Fibroblast of pulmonary artery (primary cell): ENCODE data around the gene REEP6.

Experiments used
- DNase-seq: peaks from one replicate; pipeline ENCODE4 v3.0.0-alpha.2; 2010; ENCODE audit warnings: low read depth
- H3K4me3 ChIP-seq: replicated peaks from 2 replicates; pipeline ENCODE4 v1.5.1; 2011; ENCODE audit warnings: low read depth, mild to moderate bottlenecking, control low read depth, low read length, moderate library complexity
- TF ChIP-seq, protein P1 (sequence below): IDR thresholded peaks from 2 replicates; pipeline ENCODE4 v1.5.1; 2011; ENCODE audit warnings: mild to moderate bottlenecking, control low read depth, low read length, inconsistent platforms; ENCODE audit errors: missing control alignments

The REEP6 gene

DNA sequence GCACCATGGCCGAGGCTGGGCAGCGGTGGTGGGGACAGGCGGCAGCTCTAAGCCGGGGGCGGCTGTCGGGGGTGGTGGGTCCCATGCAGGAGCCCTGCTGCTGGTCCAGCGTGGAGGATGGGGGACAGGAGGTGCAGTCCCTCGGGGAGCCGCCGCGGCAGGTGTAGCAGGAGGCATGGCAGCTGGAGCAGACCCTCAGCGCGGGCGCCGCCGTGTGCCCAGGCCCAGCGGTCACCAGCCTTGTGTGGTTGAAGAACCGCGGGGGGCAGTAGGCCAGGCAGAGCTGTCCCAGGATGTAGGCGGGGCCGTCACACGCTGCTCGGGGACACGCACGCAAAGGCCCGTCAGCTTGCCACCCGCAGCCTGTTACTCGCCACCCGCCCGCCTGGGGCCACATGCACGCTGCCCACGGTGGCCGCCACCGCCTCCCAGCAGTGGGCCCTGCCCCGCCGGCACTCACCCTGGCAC is 9.1 kb upstream of the REEP6 start:
- no peak overlapping the region for H3K4me3 ChIP-seq
- TF ChIP-seq, protein P1, sequence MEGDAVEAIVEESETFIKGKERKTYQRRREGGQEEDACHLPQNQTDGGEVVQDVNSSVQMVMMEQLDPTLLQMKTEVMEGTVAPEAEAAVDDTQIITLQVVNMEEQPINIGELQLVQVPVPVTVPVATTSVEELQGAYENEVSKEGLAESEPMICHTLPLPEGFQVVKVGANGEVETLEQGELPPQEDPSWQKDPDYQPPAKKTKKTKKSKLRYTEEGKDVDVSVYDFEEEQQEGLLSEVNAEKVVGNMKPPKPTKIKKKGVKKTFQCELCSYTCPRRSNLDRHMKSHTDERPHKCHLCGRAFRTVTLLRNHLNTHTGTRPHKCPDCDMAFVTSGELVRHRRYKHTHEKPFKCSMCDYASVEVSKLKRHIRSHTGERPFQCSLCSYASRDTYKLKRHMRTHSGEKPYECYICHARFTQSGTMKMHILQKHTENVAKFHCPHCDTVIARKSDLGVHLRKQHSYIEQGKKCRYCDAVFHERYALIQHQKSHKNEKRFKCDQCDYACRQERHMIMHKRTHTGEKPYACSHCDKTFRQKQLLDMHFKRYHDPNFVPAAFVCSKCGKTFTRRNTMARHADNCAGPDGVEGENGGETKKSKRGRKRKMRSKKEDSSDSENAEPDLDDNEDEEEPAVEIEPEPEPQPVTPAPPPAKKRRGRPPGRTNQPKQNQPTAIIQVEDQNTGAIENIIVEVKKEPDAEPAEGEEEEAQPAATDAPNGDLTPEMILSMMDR: no peak
- no peak for DNase-seq

DNA sequence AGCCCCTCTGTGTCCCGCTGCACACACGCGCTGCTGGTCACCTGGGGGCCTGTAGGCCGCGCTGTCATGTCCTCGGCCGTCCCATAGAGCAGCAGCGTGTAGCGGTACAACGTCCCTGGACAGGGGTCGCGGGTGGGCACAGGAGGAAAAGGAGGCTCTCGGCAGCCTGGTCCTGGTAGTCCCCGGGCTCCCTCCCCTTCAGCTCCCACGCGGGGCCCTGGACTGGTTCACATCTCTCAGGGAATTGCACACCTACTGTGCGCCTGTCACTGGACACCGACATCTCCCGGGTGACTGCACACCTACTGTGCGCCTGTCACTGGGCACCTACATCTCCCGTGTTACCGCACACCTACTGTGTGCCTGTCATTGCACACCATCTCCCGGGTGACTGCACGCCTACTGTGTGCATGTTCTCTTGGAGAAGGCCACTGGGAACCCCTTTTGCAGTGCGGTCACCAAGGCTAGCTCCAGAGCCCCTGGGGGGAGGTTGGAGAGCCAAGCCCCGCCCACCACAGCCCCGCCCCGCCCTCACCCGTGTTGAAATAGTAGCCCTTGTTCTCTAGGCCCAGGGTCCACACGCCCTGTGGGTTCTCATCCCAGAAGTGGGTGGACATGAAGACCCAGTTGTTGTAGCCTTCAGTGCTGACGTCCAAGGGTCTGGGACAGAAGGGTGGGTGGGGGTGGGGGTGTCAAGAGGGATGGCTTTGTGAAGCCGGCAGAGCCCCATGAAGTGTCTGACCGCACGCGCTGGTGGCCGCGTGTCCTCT is 8.4 kb upstream of the REEP6 start:
- DNase-seq: no peak
- no peak overlapping the region for H3K4me3 ChIP-seq
- TF ChIP-seq, protein P1: no peak

DNA sequence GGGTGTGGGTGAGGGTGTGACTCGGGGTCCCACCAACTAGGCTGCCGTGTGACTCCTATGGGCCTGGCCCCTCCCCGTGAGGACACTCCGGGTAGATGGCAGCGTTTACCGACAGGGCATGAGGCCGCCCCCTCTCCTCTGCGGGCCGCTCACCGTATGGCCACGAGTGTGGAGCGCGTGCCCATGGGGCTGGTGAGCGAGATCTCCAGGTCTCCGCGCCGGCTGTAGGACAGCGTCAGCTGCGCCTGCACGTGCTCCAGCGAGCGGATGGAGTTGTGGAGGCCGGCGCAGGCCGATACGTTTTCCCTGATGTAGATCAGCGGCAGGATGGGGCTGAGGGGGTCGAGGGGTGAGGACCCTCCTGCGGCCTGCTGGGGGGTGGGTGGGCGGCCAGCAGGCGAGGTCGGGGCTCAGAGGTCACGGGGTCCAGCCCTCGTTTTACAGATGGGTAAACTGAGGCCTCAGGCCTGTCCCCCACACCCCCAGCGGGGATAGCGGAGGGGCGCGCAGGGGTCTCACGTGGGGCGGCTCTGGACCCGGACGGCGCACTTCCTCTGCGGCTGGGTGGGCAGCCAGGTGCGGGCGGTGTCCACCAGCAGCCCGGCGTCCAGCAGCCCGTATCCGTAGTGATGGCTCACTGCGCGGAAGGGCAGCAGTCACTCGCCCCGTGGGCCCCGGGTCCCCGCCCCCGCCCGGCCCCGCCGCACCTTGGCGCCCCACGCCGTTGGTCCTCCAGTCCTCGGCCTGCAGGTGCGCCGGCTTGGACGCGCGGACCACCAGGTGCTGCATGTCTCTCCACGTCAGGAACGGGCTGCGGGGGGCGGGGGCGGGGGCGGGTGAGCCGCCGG is 7.6 kb upstream of the REEP6 start:
- TF ChIP-seq, protein P1: no peak
- H3K4me3 ChIP-seq: no peak overlapping the region
- no peak for DNase-seq

DNA sequence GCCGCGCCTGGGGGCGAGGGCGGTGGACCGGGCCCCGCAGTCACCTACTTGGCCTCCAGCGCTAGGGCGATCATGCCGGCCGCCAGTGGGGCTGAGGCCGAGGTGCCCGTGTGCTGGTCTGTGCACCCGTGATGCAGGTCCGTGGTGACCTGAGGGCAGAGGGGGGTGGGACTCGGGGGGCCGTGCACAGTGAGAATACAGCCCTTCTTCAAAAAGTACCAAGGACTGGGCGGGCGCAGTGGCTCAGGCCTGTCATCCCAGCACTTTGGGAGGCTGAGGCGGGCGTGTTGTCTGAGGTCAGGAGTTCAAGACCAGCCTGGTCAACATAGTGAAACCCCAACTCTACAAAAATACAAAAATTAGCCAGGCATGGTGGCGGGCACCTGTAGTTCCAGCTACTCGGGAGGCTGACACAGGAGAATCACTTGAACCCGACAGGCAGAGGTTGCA is 7.0 kb upstream of the REEP6 start:
- no peak overlapping the region for H3K4me3 ChIP-seq
- TF ChIP-seq, protein P1: no peak
- no peak for DNase-seq

DNA sequence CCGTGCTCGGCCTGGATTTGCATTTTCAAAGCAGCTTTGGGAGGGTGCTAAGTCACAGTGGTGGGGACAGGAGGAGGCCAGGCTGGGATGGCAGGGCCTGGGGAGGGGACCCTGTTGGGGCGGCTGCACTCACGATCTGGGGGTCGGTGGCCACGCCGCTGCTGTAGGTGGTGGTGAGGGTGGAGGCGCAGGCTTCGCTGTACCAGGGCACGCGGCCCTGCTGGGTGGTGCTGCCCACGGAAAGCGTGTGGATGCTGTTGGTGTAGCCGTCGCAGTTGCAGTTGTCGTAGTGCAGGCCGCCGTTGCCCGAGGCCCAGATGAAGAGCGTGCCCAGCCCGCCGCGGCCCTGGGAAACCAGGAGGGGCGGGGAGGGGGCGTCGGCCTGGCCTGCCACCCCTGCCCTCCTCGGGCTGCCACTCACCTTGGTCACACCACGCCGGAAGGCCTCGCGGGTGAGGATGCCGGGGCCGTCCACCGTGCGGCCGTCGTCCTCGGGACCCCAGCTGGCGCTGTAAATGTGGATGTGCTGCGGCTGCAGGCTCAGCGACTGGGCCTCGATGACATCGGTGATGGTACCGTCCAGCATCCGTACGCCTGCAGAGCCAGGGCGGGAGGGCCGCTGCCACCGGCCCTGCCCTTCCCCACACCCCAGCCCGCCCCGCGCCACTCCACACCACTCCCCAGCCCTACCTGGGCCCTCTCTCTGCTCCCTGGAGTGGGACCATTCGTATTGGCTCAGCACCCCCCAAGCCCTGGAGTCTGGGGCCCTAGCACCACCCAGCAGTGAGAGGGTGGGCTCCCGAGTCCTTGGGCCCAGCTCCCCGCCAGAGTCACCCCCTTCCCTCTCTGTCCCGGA is 4.0 kb upstream of the REEP6 start:
- TF ChIP-seq, protein P1: no peak
- H3K4me3 ChIP-seq: no peak overlapping the region
- no peak for DNase-seq

DNA sequence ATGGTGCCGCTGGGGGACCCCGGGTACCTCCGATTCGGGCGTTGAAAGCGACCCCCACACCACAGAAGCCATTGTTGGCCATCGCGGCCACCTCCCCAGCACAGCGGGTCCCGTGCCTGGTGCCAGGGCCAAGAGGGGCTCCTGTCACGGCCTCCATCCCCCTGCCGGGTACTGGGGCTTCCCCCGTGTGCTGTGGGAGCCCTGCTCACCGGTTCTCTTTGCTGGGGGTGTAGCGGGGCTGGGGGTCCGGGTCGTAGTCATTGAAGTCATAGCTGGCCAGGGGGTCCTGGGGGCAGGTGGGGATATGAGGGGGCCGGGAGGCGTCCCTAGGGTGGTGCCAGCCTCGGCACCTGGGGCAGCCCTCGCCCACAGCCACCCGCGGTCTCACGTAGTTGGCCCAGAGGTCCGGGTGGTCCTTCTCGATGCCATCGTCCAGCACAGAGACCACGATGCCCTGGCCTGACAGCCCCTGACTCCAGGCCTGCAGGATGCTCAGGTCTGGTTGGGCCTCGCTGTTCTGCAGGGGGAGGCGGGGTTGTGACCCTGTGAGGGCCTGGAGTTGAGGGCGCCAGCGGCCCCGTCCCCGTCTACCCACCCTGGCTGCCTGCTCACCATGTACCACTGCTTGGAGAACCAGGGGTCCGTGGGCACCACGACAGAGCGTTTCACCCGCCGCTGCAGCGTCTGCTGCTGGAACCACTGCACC is 3.3 kb upstream of the REEP6 start:
- no peak for DNase-seq
- TF ChIP-seq, protein P1: no peak
- no peak overlapping the region for H3K4me3 ChIP-seq
